Measurements from ENCODE around the gene CIAO3. TPM values are rescaled to one million over a fixed set of nuclear protein-coding genes. Genes with fewer than 3 reads are reported as not detected.

Gene CIAO3
- total RNA-seq, 1 experiment from 2014 or later, result 21.9 TPM

GRCh38 chr16:710500-711075 lies 30.2 kb downstream of the CIAO3 start:
- no peaks in the 10 kb centered on the region for H3K79me2 ChIP-seq (ENCODE audit: insufficient read depth, low read length)
- peaks cover 21% of the 10 kb centered on the region; the same call in 1 of the 2 replicates for H3K27me3 ChIP-seq (ENCODE audit: insufficient read depth, low read length)
- Mint-ChIP-seq H3K4me1 (peaks cover 3 to 10% of the 10 kb centered on the region in 2 experiments; a peak in 3 of 4 replicates), H3K27ac (no peak overlapping the region), H3K27me3 (ENCODE audit: low read depth) (peaks cover 77% of the 10 kb centered on the region), H3K4me3 (no peak overlapping the region), H3K9me3 (peaks cover 0 to 2% of the 10 kb centered on the region in 2 experiments; a peak in 2 of 5 replicates), H3K36me3 (ENCODE audit: insufficient read depth in 1 of 3, low read depth in 3 of 3) (no peaks in the 10 kb centered on the region)
- no peaks in the 10 kb centered on the region for H3K9me3 ChIP-seq (ENCODE audit: control insufficient read depth, low read depth, low read length)
- no peak for DNase-seq
- H3K14ac ChIP-seq (ENCODE audit: insufficient read depth, low read length), result no peak overlapping the region
- no peak for TF ChIP-seq CTCF (conservative IDR thresholded peaks at IDR 0.05)
- WGBS (ENCODE audit: extremely low coverage, insufficient read length, low lambda C conversion rate), result no CpG with 5 or more reads among the region's 21 CpGs
- H3K27ac ChIP-seq (ENCODE audit: insufficient read length, low read depth, low read length), result no peak overlapping the region
- H3K4me1 ChIP-seq (ENCODE audit: insufficient read depth, low read length), result no peaks in the 10 kb centered on the region
- H2AK5ac ChIP-seq (ENCODE audit: insufficient read length, low read length), result no peak overlapping the region
- no peak overlapping the region for H2BK5ac ChIP-seq (ENCODE audit: insufficient read length, low read length)
- no peak overlapping the region for H3K4ac ChIP-seq (ENCODE audit: low read depth, low read length)
- no peaks in the 10 kb centered on the region for H4K20me1 ChIP-seq (ENCODE audit: control insufficient read depth, insufficient read depth, insufficient read length)
- H3T11ph ChIP-seq (ENCODE audit: low read length), result no peak overlapping the region
- no peak overlapping the region for H3K4me2 ChIP-seq (ENCODE audit: insufficient read depth, insufficient read length, low read length)
- H2BK12ac ChIP-seq (ENCODE audit: insufficient read length, low read depth, low read length), result no peak overlapping the region
- no peak overlapping the region for H4K91ac ChIP-seq (ENCODE audit: insufficient read length, low read depth, low read length)
- H2BK15ac ChIP-seq (ENCODE audit: low read depth, low read length), result no peak overlapping the region
- H4K5ac ChIP-seq (ENCODE audit: insufficient read length, low read depth, low read length), result no peak overlapping the region
- no peak overlapping the region for H3K9ac ChIP-seq (ENCODE audit: extremely low read depth, insufficient read length, low read length)
- no peak overlapping the region for H3K18ac ChIP-seq (ENCODE audit: insufficient read length, low read depth, low read length)
- no peak overlapping the region for H2BK120ac ChIP-seq (ENCODE audit: low read depth, low read length, poor library complexity, severe bottlenecking)
- H3K56ac ChIP-seq (ENCODE audit: insufficient read length, low read depth, low read length), result no peak overlapping the region
- H3K79me1 ChIP-seq (ENCODE audit: insufficient read depth, low read depth, low read length, poor library complexity, severe bottlenecking), result no peaks in the 10 kb centered on the region
- H2AFZ ChIP-seq (ENCODE audit: low read length), result no peak overlapping the region
- peaks cover 8% of the 10 kb centered on the region for H3K23me2 ChIP-seq (ENCODE audit: insufficient read length, low read depth, low read length, poor library complexity, severe bottlenecking)
- H3K23ac ChIP-seq (ENCODE audit: insufficient read length, low read depth, low read length), result no peak overlapping the region
- no peak overlapping the region for H2BK20ac ChIP-seq (ENCODE audit: low read depth, low read length, poor library complexity, severe bottlenecking)
- no peak overlapping the region for H4K8ac ChIP-seq (replicated peaks; ENCODE audit: insufficient read length, low read depth, low read length)

Data from H9 (cell line).